Measurements from ENCODE around the gene THNSL1.

THNSL1 gene

GRCh38 chr10:25052012-25052411 lies 35.6 kb downstream of the THNSL1 start:
- H3K4me1 Mint-ChIP-seq (ENCODE audit: low read depth), result no peaks in the 10 kb centered on the region
- H3K36me3 Mint-ChIP-seq (ENCODE audit: low read depth), result no peaks in the 10 kb centered on the region
- H3K4me3 Mint-ChIP-seq, result no peak overlapping the region
- intact Hi-C loops (cut with micrococcal nuclease), result no loop called here
- H3K27me3 Mint-ChIP-seq, result peaks cover 2% of the 10 kb centered on the region
- no peak overlapping the region for H3K27ac Mint-ChIP-seq
- no peaks in the 10 kb centered on the region for H3K9me3 Mint-ChIP-seq

GRCh38 chr10:25056726-25057125 lies 40.3 kb downstream of the THNSL1 start:
- no peaks in the 10 kb centered on the region for H3K27me3 Mint-ChIP-seq
- H3K9me3 Mint-ChIP-seq, result no peaks in the 10 kb centered on the region
- no peak overlapping the region for H3K27ac Mint-ChIP-seq
- intact Hi-C loops (cut with micrococcal nuclease), result no loop called here
- H3K36me3 Mint-ChIP-seq (ENCODE audit: low read depth), result no peaks in the 10 kb centered on the region
- H3K4me1 Mint-ChIP-seq (ENCODE audit: low read depth), result no peaks in the 10 kb centered on the region
- no peak overlapping the region for H3K4me3 Mint-ChIP-seq

- Mint-ChIP-seq H3K27me3 (no peaks in the 10 kb centered on the region), H3K4me1 (ENCODE audit: low read depth) (no peaks in the 10 kb centered on the region), H3K9me3 (no peaks in the 10 kb centered on the region), H3K27ac (no peak overlapping the region), H3K4me3 (no peak overlapping the region), H3K36me3 (ENCODE audit: low read depth) (no peaks in the 10 kb centered on the region)
- intact Hi-C loops (cut with micrococcal nuclease), result no loop called here
Measured at GRCh38 chr10:25057886-25058285, 41.5 kb downstream of the THNSL1 start.

DNA sequence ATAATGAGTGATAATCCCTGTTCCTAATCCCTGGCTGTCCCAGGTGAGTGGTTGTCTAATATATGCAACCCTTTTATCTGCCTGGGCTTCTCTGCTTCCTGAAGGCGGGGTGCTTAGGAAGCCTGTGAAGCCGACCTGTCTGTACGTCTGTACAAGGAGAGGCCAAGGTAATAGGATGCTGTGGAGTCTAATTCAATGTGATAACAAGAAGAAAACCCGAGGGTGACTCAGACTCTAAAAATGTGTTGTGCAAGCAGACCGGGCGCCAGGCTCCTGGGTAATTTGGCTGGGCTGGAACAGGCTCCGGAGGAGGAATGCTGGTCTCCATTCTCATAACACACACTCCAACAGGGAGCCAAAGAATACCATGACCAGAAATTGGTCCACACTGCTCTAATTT lies 43.6 kb downstream of the THNSL1 start:
- Mint-ChIP-seq H3K4me3 (no peak overlapping the region), H3K4me1 (ENCODE audit: low read depth) (no peaks in the 10 kb centered on the region), H3K27ac (no peak overlapping the region), H3K27me3 (no peaks in the 10 kb centered on the region), H3K9me3 (no peaks in the 10 kb centered on the region), H3K36me3 (ENCODE audit: low read depth) (no peaks in the 10 kb centered on the region)
- intact Hi-C loops (cut with micrococcal nuclease), result no loop called here

GRCh38 chr10:25061125-25061524 lies 44.7 kb downstream of the THNSL1 start:
- Mint-ChIP-seq H3K4me1 (ENCODE audit: low read depth) (no peaks in the 10 kb centered on the region), H3K9me3 (no peaks in the 10 kb centered on the region), H3K36me3 (ENCODE audit: low read depth) (no peaks in the 10 kb centered on the region), H3K27me3 (no peaks in the 10 kb centered on the region), H3K27ac (no peak overlapping the region), H3K4me3 (no peak overlapping the region)
- intact Hi-C loops (cut with micrococcal nuclease), result no loop called here

GRCh38 chr10:25061711-25062449 lies 45.5 kb downstream of the THNSL1 start:
- Mint-ChIP-seq H3K36me3 (ENCODE audit: low read depth) (no peaks in the 10 kb centered on the region), H3K27me3 (no peaks in the 10 kb centered on the region), H3K27ac (no peak overlapping the region), H3K9me3 (no peaks in the 10 kb centered on the region), H3K4me1 (ENCODE audit: low read depth) (no peaks in the 10 kb centered on the region), H3K4me3 (no peak overlapping the region)
- intact Hi-C loops (cut with micrococcal nuclease), result no loop called here

DNA sequence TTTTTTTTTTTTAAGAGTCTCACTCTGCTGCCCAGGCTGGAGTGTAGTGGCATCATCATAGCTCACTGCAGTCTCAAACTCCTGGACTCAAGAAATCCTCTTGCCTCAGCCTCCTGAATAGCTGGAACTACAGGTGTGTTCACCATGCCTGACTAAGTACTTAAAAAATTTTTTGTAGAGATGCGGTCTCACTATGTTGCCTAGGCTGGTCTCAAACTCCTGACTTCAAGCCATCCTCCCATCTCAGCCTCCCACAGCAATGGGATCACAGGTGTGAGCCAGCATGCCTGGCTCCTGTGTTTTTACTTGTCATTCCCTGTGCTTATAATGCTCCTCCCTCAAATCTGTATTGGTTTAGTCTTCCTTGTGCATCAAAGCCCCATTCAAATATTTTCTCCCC lies 46.7 kb downstream of the THNSL1 start:
- H3K4me3 Mint-ChIP-seq, result no peak overlapping the region
- no peaks in the 10 kb centered on the region for H3K9me3 Mint-ChIP-seq
- no peak overlapping the region for H3K27ac Mint-ChIP-seq
- H3K4me1 Mint-ChIP-seq (ENCODE audit: low read depth), result no peaks in the 10 kb centered on the region
- H3K36me3 Mint-ChIP-seq (ENCODE audit: low read depth), result no peaks in the 10 kb centered on the region
- intact Hi-C loops (cut with micrococcal nuclease), result no loop called here
- peaks cover 3% of the 10 kb centered on the region for H3K27me3 Mint-ChIP-seq

DNA sequence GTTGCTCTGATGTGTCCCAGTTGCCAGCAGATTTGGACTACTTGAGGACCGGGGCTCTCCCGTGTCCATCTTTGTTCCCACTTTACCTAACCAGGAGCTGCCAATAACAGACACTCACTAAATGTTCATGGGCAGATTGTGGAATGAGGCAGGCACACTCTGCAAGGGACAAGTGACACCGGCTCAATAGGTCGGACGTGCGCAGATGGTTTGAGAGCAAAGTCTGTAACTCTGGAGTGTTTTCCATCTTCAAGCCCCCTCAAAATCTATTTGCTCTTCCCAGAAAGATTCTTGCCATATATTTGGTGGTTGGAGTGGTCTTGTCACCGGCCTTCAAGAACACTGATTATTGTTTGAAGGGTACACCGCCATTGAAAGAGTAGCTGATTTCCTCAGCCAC lies 47.2 kb downstream of the THNSL1 start:
- H3K27me3 Mint-ChIP-seq, result peaks cover 3% of the 10 kb centered on the region
- no peak overlapping the region for H3K27ac Mint-ChIP-seq
- no peaks in the 10 kb centered on the region for H3K36me3 Mint-ChIP-seq (ENCODE audit: low read depth)
- no peaks in the 10 kb centered on the region for H3K4me1 Mint-ChIP-seq (ENCODE audit: low read depth)
- intact Hi-C loops (cut with micrococcal nuclease), result no loop called here
- H3K9me3 Mint-ChIP-seq, result no peaks in the 10 kb centered on the region
- no peak overlapping the region for H3K4me3 Mint-ChIP-seq

GRCh38 chr10:25064401-25064800 lies 48.0 kb downstream of the THNSL1 start:
- intact Hi-C loops (cut with micrococcal nuclease), result no loop called here

DNA sequence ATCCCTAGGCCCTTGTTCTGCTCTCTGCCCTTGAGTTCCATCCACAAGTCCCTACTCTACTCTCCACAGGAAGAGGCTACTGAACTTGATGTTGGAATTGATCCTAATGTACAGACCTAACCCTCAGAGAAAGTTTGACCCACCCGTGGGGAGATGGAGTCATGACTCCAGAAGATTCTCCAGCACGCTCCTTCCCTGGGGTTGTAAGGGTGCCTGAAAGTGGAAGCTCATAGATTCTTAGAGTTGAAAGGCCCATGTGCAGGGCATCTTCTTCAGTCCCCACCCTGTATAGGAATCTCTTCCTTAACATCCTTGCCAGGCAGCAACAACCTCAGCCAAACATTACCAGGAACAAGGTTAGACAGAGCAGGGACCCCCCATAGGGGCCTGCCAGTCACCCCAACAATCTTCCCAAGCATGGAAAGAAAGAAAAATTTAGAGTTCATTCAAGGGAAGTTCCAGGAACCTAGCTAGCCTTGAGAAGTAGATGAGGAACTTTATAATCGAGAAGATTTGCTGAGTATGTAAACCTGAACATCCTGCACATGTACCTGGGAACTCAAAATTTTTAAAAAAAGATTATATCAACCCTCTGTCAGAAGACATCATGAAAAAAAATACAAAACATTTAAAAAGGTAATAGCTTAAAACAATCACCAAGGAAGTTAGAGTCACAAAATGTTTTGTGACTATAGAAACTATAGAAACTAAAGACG lies 49.5 kb downstream of the THNSL1 start:
- H3K4me3 Mint-ChIP-seq, result no peak overlapping the region
- H3K27me3 Mint-ChIP-seq, result peaks cover 3% of the 10 kb centered on the region
- H3K27ac Mint-ChIP-seq, result no peak overlapping the region
- intact Hi-C loops (cut with micrococcal nuclease), result no loop called here
- no peaks in the 10 kb centered on the region for H3K9me3 Mint-ChIP-seq
- H3K36me3 Mint-ChIP-seq (ENCODE audit: low read depth), result no peaks in the 10 kb centered on the region
- no peaks in the 10 kb centered on the region for H3K4me1 Mint-ChIP-seq (ENCODE audit: low read depth)

More at GRCh38 chr10:25064401-25064800, 48.0 kb downstream of the THNSL1 start:
- no peaks in the 10 kb centered on the region for H3K4me1 Mint-ChIP-seq (ENCODE audit: low read depth)
- H3K27ac Mint-ChIP-seq, result no peak overlapping the region
- H3K4me3 Mint-ChIP-seq, result no peak overlapping the region
- no peaks in the 10 kb centered on the region for H3K9me3 Mint-ChIP-seq
- H3K27me3 Mint-ChIP-seq, result peaks cover 3% of the 10 kb centered on the region
- H3K36me3 Mint-ChIP-seq (ENCODE audit: low read depth), result no peaks in the 10 kb centered on the region

DNA sequence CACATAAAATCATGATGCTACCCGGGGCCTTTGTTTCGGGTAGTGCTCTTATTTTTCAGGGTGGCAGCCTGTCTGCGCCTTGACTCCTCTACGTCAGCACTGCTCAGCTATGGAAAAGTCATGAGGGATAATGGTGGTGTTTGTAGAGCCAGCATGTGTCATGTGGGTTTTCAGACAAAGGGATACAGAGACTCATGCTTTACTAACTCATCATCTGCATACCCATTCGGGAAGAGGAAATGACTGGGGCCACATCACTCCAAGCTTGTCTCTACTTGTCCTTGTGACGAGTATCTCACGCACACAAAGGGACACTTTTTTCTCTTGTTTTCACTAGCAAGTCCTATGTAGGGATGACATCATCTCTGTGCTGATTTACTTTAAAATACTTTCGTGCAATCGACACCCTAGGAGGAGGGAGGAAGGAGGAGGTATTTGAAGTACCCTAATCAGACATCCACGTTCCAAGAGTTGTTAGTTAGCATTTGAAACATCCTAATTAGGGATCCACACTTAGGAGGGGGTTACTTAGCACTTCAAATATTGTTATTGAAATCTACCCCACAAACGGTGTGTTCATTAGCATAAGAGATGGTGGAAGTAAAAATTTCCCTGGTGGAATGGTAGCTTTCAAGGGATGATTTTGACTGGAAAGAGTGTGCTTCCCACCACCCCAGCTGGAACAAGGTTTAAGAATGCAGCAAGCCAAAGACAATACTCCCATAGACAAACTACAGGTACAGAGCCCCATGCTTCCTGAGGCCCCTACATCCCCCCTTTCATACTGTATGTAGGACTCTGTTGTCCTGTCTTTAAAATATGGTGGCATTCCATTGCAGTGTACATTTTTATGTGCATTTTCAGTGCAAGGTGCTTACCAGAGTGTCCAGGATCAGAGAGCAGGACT lies 52.0 kb downstream of the THNSL1 start:
- peaks cover 3% of the 10 kb centered on the region for H3K27me3 Mint-ChIP-seq
- no peaks in the 10 kb centered on the region for H3K9me3 Mint-ChIP-seq
- no peaks in the 10 kb centered on the region for H3K4me1 Mint-ChIP-seq (ENCODE audit: low read depth)
- no peaks in the 10 kb centered on the region for H3K36me3 Mint-ChIP-seq (ENCODE audit: low read depth)
- no peak overlapping the region for H3K27ac Mint-ChIP-seq
- no peak overlapping the region for H3K4me3 Mint-ChIP-seq
- intact Hi-C loops (cut with micrococcal nuclease), result no loop called here

DNA sequence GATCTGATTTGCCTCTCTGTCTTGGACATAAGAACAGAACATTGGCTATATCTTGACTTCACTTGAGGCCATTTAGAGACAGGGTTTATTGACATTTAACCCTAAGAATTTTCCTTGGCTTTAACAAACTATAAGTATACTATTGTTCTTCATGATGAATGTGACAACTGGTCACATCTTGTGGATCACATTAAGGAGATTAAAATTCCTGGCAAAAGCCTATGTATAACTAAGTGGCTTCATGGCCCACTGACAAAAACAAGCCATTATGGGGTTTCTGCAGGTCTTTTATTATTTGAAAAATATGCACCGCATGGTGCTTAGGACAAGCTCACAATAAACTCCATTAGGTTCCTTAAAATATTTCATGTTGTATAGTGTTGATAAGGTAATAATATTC lies 54.8 kb downstream of the THNSL1 start:
- no peak overlapping the region for H3K27ac Mint-ChIP-seq
- intact Hi-C loops (cut with micrococcal nuclease), result no loop called here
- no peaks in the 10 kb centered on the region for H3K36me3 Mint-ChIP-seq (ENCODE audit: low read depth)
- H3K4me3 Mint-ChIP-seq, result no peak overlapping the region
- no peaks in the 10 kb centered on the region for H3K9me3 Mint-ChIP-seq
- H3K27me3 Mint-ChIP-seq, result peaks cover 3% of the 10 kb centered on the region
- H3K4me1 Mint-ChIP-seq (ENCODE audit: low read depth), result no peaks in the 10 kb centered on the region

GRCh38 chr10:25072786-25073185 lies 56.4 kb downstream of the THNSL1 start:
- H3K27ac Mint-ChIP-seq, result no peak overlapping the region
- peaks cover 2% of the 10 kb centered on the region for H3K27me3 Mint-ChIP-seq
- no peaks in the 10 kb centered on the region for H3K36me3 Mint-ChIP-seq (ENCODE audit: low read depth)

GRCh38 chr10:25075825-25076224 lies 59.4 kb downstream of the THNSL1 start:
- Mint-ChIP-seq H3K27ac (no peak overlapping the region), H3K27me3 (no peaks in the 10 kb centered on the region), H3K9me3 (no peaks in the 10 kb centered on the region), H3K36me3 (ENCODE audit: low read depth) (no peaks in the 10 kb centered on the region), H3K4me1 (ENCODE audit: low read depth) (peaks cover 8% of the 10 kb centered on the region), H3K4me3 (no peak overlapping the region)
- intact Hi-C loops (cut with micrococcal nuclease), result no loop called here

More at GRCh38 chr10:25072786-25073185, 56.4 kb downstream of the THNSL1 start:
- Mint-ChIP-seq H3K4me3 (no peak overlapping the region), H3K9me3 (no peaks in the 10 kb centered on the region), H3K4me1 (ENCODE audit: low read depth) (no peaks in the 10 kb centered on the region)
- intact Hi-C loops (cut with micrococcal nuclease), result no loop called here
